ENCODE results near the gene SLC36A1.

DNA sequence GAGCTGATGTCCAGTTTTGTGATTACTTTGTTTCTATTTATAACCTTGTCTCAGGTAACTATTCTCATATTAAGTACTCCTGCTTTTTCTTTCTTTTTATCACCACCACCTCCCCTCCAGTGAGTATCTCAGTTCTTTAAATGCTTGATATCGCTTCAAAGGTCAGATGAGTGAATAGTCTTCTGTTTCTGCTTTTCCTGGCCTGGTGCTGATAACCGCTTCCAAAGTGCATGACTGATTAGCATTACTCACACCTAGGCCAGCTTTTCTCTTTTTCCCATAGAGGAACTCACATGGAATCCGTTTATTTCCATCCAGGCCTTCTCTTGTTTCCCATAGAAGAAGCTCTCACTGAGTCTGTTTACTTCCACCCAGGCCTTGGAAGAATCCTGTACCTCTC lies 3.2 kb downstream of the SLC36A1 start:
- TF ChIP-seq EZH2 (IDR thresholded peaks at IDR 0.05; ENCODE audit: low read depth, low read length, severe bottlenecking) (no peak), JUND (IDR thresholded peaks at IDR 0.05; ENCODE audit: low read length) (no peak), CBX5 (IDR thresholded peaks at IDR 0.05; ENCODE audit: low read depth, low read length) (no peak), POLR2A (IDR thresholded peaks at IDR 0.05; ENCODE audit: control extremely low read depth in 1 of 2, low read depth in 2 of 2, low read length in 2 of 2) (no peak), ZNF274 (IDR thresholded peaks at IDR 0.05; ENCODE audit: borderline replicate concordance, extremely low read depth, low read length) (no peak), POLR2AphosphoS5 (IDR thresholded peaks at IDR 0.05; ENCODE audit: low read depth, low read length) (no peak), USF2 (IDR thresholded peaks at IDR 0.05; ENCODE audit: low read length) (no peak), CHD2 (IDR thresholded peaks at IDR 0.05; ENCODE audit: low read length) (no peak)
- TF ChIP-seq, protein P1, sequence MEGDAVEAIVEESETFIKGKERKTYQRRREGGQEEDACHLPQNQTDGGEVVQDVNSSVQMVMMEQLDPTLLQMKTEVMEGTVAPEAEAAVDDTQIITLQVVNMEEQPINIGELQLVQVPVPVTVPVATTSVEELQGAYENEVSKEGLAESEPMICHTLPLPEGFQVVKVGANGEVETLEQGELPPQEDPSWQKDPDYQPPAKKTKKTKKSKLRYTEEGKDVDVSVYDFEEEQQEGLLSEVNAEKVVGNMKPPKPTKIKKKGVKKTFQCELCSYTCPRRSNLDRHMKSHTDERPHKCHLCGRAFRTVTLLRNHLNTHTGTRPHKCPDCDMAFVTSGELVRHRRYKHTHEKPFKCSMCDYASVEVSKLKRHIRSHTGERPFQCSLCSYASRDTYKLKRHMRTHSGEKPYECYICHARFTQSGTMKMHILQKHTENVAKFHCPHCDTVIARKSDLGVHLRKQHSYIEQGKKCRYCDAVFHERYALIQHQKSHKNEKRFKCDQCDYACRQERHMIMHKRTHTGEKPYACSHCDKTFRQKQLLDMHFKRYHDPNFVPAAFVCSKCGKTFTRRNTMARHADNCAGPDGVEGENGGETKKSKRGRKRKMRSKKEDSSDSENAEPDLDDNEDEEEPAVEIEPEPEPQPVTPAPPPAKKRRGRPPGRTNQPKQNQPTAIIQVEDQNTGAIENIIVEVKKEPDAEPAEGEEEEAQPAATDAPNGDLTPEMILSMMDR (IDR thresholded peaks at IDR 0.05; ENCODE audit: control extremely low read depth in 1 of 3, insufficient read depth in 1 of 3, low read depth in 1 of 3, low read length in 3 of 3), result no peak
- TF ChIP-seq, protein P2, sequence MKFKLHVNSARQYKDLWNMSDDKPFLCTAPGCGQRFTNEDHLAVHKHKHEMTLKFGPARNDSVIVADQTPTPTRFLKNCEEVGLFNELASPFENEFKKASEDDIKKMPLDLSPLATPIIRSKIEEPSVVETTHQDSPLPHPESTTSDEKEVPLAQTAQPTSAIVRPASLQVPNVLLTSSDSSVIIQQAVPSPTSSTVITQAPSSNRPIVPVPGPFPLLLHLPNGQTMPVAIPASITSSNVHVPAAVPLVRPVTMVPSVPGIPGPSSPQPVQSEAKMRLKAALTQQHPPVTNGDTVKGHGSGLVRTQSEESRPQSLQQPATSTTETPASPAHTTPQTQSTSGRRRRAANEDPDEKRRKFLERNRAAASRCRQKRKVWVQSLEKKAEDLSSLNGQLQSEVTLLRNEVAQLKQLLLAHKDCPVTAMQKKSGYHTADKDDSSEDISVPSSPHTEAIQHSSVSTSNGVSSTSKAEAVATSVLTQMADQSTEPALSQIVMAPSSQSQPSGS (IDR thresholded peaks at IDR 0.05; ENCODE audit: low read length), result no peak
